ENCODE measurements around the gene METTL25B. TPM values are rescaled to one million over a fixed set of nuclear protein-coding genes. Genes with fewer than 3 reads are reported as not detected.

METTL25B gene
- total and polyA plus RNA-seq, 7 experiments from 2014 or later, result 4.4 to 29.8 (median 29.0) TPM

GRCh38 chr1:156705321-156705917, 22.9 kb upstream of the METTL25B start, which contains the start of gene CRABP2:
CRABP2 (minus strand) TSS chr1:156705583; CDS start chr1:156705446, 137 bp downstream.
- H3K27me3 ChIP-seq (ENCODE audit: control insufficient read depth in 2 of 2, insufficient read depth in 2 of 2, low read length in 2 of 2), result peaks cover 3 to 4% of the 10 kb centered on the region in 2 donors
- ATAC-seq (peak; percentile 55), DNase-seq (peak in 2 of 9 donors; percentile 14 to 32)
- POLR2A ChIA-PET, result interaction anchor here (0.8 to 2.4 kb wide), 5 partner anchors 16 to 248 kb away, joined by 3 to 13 read pairs (median 4); partner anchors contain the start of gene MRPL24
- intact Hi-C loops (cut with micrococcal nuclease), result loop anchor here in 1 of 2 donors (5.0 kb wide), 1 partner anchor 78 kb away; no protein-coding TSS in a partner anchor
- Mint-ChIP-seq H3K9me3 (no peaks in the 10 kb centered on the region), H3K27me3 (peaks cover 8 to 44% (median 26%) of the 10 kb centered on the region in 5 donors), H3K36me3 (no peaks in the 10 kb centered on the region), H3K4me3 (peak within 1 kb of the TSS; percentile 88 to 95 (median 92)), H3K4me1 (peaks cover 11 to 37% (median 24%) of the 10 kb centered on the region in 7 donors), H3K27ac (peak within 1 kb of the TSS; percentile 46 to 94 (median 92))
- peak within 1 kb of the TSS; percentile 81 for H3K4me3 ChIP-seq (ENCODE audit: low read length)
- no peaks in the 10 kb centered on the region for H3K9me3 ChIP-seq (ENCODE audit: control insufficient read depth in 2 of 3, low read length in 3 of 3)
- peaks cover 23 to 27% of the 10 kb centered on the region in 2 donors for H3K4me1 ChIP-seq (ENCODE audit: control insufficient read depth in 2 of 2, insufficient read depth in 2 of 2, low read length in 2 of 2)
- H3K36me3 ChIP-seq (ENCODE audit: control insufficient read depth in 2 of 3, insufficient read depth in 3 of 3, low read length in 3 of 3), result no peaks in the 10 kb centered on the region
- CTCF ChIA-PET, result interaction anchor here (0.5 to 11.9 kb wide), 8 partner anchors 10 to 46 kb away, joined by 3 to 93 read pairs (median 7); no protein-coding TSS in a partner anchor
- peak within 1 kb of the TSS; percentile 71 for H3K27ac ChIP-seq (ENCODE audit: low read depth, low read length)

GRCh38 chr1:156705918-156706656, 22.2 kb upstream of the METTL25B start:
- POLR2A ChIA-PET, result interaction anchor here (0.6 to 2.4 kb wide), 8 partner anchors 16 to 249 kb away, joined by 3 to 13 read pairs (median 4); partner anchors contain the start of genes ISG20L2, MRPL24 and NAXE
- H3K36me3 Mint-ChIP-seq, result no peaks in the 10 kb centered on the region
- H3K27me3 ChIP-seq (ENCODE audit: control insufficient read depth in 2 of 2, insufficient read depth in 2 of 2, low read length in 2 of 2), result peaks cover 3 to 4% of the 10 kb centered on the region in 2 donors
- ATAC-seq (peak; percentile 82), DNase-seq (peak; percentile 59 to 79 (median 68))
- H3K36me3 ChIP-seq (ENCODE audit: control insufficient read depth in 2 of 3, insufficient read depth in 3 of 3, low read length in 3 of 3), result no peaks in the 10 kb centered on the region
- CTCF ChIA-PET, result interaction anchor here (0.5 to 11.9 kb wide), 13 partner anchors 10 to 98 kb away, joined by 3 to 93 read pairs (median 5); partner anchors contain the start of gene MRPL24
- no peaks in the 10 kb centered on the region for H3K9me3 Mint-ChIP-seq
- H3K4me1 Mint-ChIP-seq, result peaks cover 11 to 37% (median 21%) of the 10 kb centered on the region in 7 donors
- peaks cover 23 to 27% of the 10 kb centered on the region in 2 donors for H3K4me1 ChIP-seq (ENCODE audit: control insufficient read depth in 2 of 2, insufficient read depth in 2 of 2, low read length in 2 of 2)
- intact Hi-C loops (cut with micrococcal nuclease), result loop anchor here (1.0 to 5.0 kb wide), 7 partner anchors 17 to 80 kb away; partner anchors contain the start of genes HDGF (in 1 of the 2), ISG20L2 (in 1 of the 2) and METTL25B (in 1 of the 2)
- H3K4me3 Mint-ChIP-seq, result peak overlapping the region; percentile 88 to 95 (median 92)
- peaks cover 8 to 44% (median 24%) of the 10 kb centered on the region in 5 donors for H3K27me3 Mint-ChIP-seq
- peak overlapping the region; percentile 46 to 94 (median 92) for H3K27ac Mint-ChIP-seq
- peak overlapping the region; percentile 81 for H3K4me3 ChIP-seq (ENCODE audit: low read length)
- no peaks in the 10 kb centered on the region for H3K9me3 ChIP-seq (ENCODE audit: control insufficient read depth in 2 of 3, low read length in 3 of 3)
- H3K27ac ChIP-seq (ENCODE audit: low read depth, low read length), result peak overlapping the region; percentile 71

- intact Hi-C loops (cut with micrococcal nuclease), result loop anchor here (1.0 to 5.0 kb wide), 7 partner anchors 18 to 81 kb away; partner anchors contain the start of genes HDGF (in 1 of the 2), ISG20L2 (in 1 of the 2) and METTL25B (in 1 of the 2)
- peaks cover 8 to 41% (median 18%) of the 10 kb centered on the region in 5 donors for H3K27me3 Mint-ChIP-seq
- peak overlapping the region; percentile 88 to 95 (median 92) for H3K4me3 Mint-ChIP-seq
- H3K27ac ChIP-seq (ENCODE audit: low read depth, low read length), result peak overlapping the region; percentile 71
- H3K36me3 Mint-ChIP-seq, result no peaks in the 10 kb centered on the region
- peaks cover 23 to 27% of the 10 kb centered on the region in 2 donors for H3K4me1 ChIP-seq (ENCODE audit: control insufficient read depth in 2 of 2, insufficient read depth in 2 of 2, low read length in 2 of 2)
- POLR2A ChIA-PET, result interaction anchor here (0.6 to 2.4 kb wide), 8 partner anchors 17 to 250 kb away, joined by 3 to 13 read pairs (median 6); partner anchors contain the start of genes ISG20L2, MRPL24 and NAXE
- H3K9me3 ChIP-seq (ENCODE audit: control insufficient read depth in 2 of 3, low read length in 3 of 3), result no peaks in the 10 kb centered on the region
- peak overlapping the region in 8 of 9 donors; percentile 85 to 94 (median 92) for H3K27ac Mint-ChIP-seq
- no peaks in the 10 kb centered on the region for H3K9me3 Mint-ChIP-seq
- peak overlapping the region; percentile 81 for H3K4me3 ChIP-seq (ENCODE audit: low read length)
- CTCF ChIA-PET, result interaction anchor here (0.5 to 11.9 kb wide), 12 partner anchors 9 to 99 kb away, joined by 3 to 93 read pairs (median 6); partner anchors contain the start of gene MRPL24
- H3K4me1 Mint-ChIP-seq, result peaks cover 11 to 37% (median 21%) of the 10 kb centered on the region in 7 donors
- peaks cover 3 to 4% of the 10 kb centered on the region in 2 donors for H3K27me3 ChIP-seq (ENCODE audit: control insufficient read depth in 2 of 2, insufficient read depth in 2 of 2, low read length in 2 of 2)
- ATAC-seq (peak; percentile 15), DNase-seq (peak in 1 of 9 donors; percentile 42)
- no peaks in the 10 kb centered on the region for H3K36me3 ChIP-seq (ENCODE audit: control insufficient read depth in 2 of 3, insufficient read depth in 3 of 3, low read length in 3 of 3)
Measured at GRCh38 chr1:156706657-156707416, 21.4 kb upstream of the METTL25B start.

- POLR2A ChIA-PET, result interaction anchor here (0.6 to 2.4 kb wide), 6 partner anchors 18 to 206 kb away, joined by 3 to 13 read pairs (median 5); partner anchors contain the start of gene ISG20L2
Measured at GRCh38 chr1:156707417-156708217, 20.7 kb upstream of the METTL25B start.

GRCh38 chr1:156708218-156708661, 20.0 kb upstream of the METTL25B start:
- H3K27ac Mint-ChIP-seq, result peak overlapping the region in 7 of 9 donors; percentile 12 to 85 (median 39)
- ChIA-PET POLR2A (interaction anchor here (0.6 kb wide), 2 partner anchors 67 to 470 kb away, joined by 3 read pairs; no protein-coding TSS in a partner anchor), CTCF (interaction anchor here (0.8 to 11.9 kb wide), 2 partner anchors 18 to 19 kb away, joined by 3 to 93 read pairs; no protein-coding TSS in a partner anchor)
- no peak overlapping the region for H3K4me3 ChIP-seq (ENCODE audit: low read length)
- peaks cover 8 to 38% (median 14%) of the 10 kb centered on the region in 5 donors for H3K27me3 Mint-ChIP-seq
- no peaks in the 10 kb centered on the region for H3K9me3 ChIP-seq (ENCODE audit: control insufficient read depth in 2 of 3, low read length in 3 of 3)
- peak overlapping the region in 1 of 10 donors; percentile 95 for H3K4me3 Mint-ChIP-seq
- peaks cover 3 to 4% of the 10 kb centered on the region in 2 donors for H3K27me3 ChIP-seq (ENCODE audit: control insufficient read depth in 2 of 2, insufficient read depth in 2 of 2, low read length in 2 of 2)
- intact Hi-C loops (cut with micrococcal nuclease), result loop anchor here in 1 of 2 donors (5.0 kb wide), 1 partner anchor 81 kb away; no protein-coding TSS in a partner anchor
- ATAC-seq (no peak), DNase-seq (no peak)
- H3K36me3 Mint-ChIP-seq, result no peaks in the 10 kb centered on the region
- H3K4me1 ChIP-seq (ENCODE audit: control insufficient read depth in 2 of 2, insufficient read depth in 2 of 2, low read length in 2 of 2), result peaks cover 23 to 27% of the 10 kb centered on the region in 2 donors
- no peak overlapping the region for H3K27ac ChIP-seq (ENCODE audit: low read depth, low read length)
- no peaks in the 10 kb centered on the region for H3K9me3 Mint-ChIP-seq
- H3K4me1 Mint-ChIP-seq, result peaks cover 11 to 37% (median 21%) of the 10 kb centered on the region in 7 donors
- H3K36me3 ChIP-seq (ENCODE audit: control insufficient read depth in 2 of 3, insufficient read depth in 3 of 3, low read length in 3 of 3), result no peaks in the 10 kb centered on the region

More at GRCh38 chr1:156707417-156708217, 20.7 kb upstream of the METTL25B start:
- no peak overlapping the region for H3K27ac ChIP-seq (ENCODE audit: low read depth, low read length)
- H3K27me3 Mint-ChIP-seq, result peaks cover 8 to 41% (median 18%) of the 10 kb centered on the region in 5 donors
- H3K4me1 Mint-ChIP-seq, result peaks cover 11 to 37% (median 21%) of the 10 kb centered on the region in 7 donors
- DNase-seq (no peak), ATAC-seq (no peak)
- no peaks in the 10 kb centered on the region for H3K36me3 ChIP-seq (ENCODE audit: control insufficient read depth in 2 of 3, insufficient read depth in 3 of 3, low read length in 3 of 3)
- H3K9me3 ChIP-seq (ENCODE audit: control insufficient read depth in 2 of 3, low read length in 3 of 3), result no peaks in the 10 kb centered on the region
- no peaks in the 10 kb centered on the region for H3K9me3 Mint-ChIP-seq
- intact Hi-C loops (cut with micrococcal nuclease), result loop anchor here in 1 of 2 donors (2.0 to 5.0 kb wide), 2 partner anchors 19 to 80 kb away; no protein-coding TSS in a partner anchor
- H3K4me3 ChIP-seq (ENCODE audit: low read length), result no peak overlapping the region
- peak overlapping the region in 9 of 10 donors; percentile 73 to 95 (median 93) for H3K4me3 Mint-ChIP-seq
- peak overlapping the region in 8 of 9 donors; percentile 41 to 94 (median 86) for H3K27ac Mint-ChIP-seq
- H3K27me3 ChIP-seq (ENCODE audit: control insufficient read depth in 2 of 2, insufficient read depth in 2 of 2, low read length in 2 of 2), result peaks cover 3 to 4% of the 10 kb centered on the region in 2 donors
- peaks cover 23 to 27% of the 10 kb centered on the region in 2 donors for H3K4me1 ChIP-seq (ENCODE audit: control insufficient read depth in 2 of 2, insufficient read depth in 2 of 2, low read length in 2 of 2)
- no peaks in the 10 kb centered on the region for H3K36me3 Mint-ChIP-seq
- CTCF ChIA-PET, result interaction anchor here (1.0 to 11.9 kb wide), 8 partner anchors 8 to 34 kb away, joined by 3 to 93 read pairs (median 6); partner anchors contain the start of gene MRPL24

Measured in naive thymus-derived CD4-positive, alpha-beta T cell (primary cell).